Measurements from ENCODE around the gene UNK.

GRCh38 chr17:75836605-75837004, 52.0 kb downstream of the UNK start:
- no peak for TF ChIP-seq KDM5A (IDR thresholded peaks at IDR 0.05)
- TF ChIP-seq ZC3H11A (IDR thresholded peaks at IDR 0.05) = no peak
- no peak for TF ChIP-seq EP300 (IDR thresholded peaks at IDR 0.05)
- TF ChIP-seq, protein P1, sequence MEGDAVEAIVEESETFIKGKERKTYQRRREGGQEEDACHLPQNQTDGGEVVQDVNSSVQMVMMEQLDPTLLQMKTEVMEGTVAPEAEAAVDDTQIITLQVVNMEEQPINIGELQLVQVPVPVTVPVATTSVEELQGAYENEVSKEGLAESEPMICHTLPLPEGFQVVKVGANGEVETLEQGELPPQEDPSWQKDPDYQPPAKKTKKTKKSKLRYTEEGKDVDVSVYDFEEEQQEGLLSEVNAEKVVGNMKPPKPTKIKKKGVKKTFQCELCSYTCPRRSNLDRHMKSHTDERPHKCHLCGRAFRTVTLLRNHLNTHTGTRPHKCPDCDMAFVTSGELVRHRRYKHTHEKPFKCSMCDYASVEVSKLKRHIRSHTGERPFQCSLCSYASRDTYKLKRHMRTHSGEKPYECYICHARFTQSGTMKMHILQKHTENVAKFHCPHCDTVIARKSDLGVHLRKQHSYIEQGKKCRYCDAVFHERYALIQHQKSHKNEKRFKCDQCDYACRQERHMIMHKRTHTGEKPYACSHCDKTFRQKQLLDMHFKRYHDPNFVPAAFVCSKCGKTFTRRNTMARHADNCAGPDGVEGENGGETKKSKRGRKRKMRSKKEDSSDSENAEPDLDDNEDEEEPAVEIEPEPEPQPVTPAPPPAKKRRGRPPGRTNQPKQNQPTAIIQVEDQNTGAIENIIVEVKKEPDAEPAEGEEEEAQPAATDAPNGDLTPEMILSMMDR (IDR thresholded peaks at IDR 0.05) = no peak
- no peak for TF ChIP-seq PHF8 (IDR thresholded peaks at IDR 0.05; ENCODE audit: borderline replicate concordance, low read depth)
- no peak for TF ChIP-seq MAFK (IDR thresholded peaks at IDR 0.05; ENCODE audit: partially characterized antibody)
- TF ChIP-seq, protein P2, sequence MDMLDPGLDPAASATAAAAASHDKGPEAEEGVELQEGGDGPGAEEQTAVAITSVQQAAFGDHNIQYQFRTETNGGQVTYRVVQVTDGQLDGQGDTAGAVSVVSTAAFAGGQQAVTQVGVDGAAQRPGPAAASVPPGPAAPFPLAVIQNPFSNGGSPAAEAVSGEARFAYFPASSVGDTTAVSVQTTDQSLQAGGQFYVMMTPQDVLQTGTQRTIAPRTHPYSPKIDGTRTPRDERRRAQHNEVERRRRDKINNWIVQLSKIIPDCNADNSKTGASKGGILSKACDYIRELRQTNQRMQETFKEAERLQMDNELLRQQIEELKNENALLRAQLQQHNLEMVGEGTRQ (IDR thresholded peaks at IDR 0.05) = no peak
- TF ChIP-seq JUNB (IDR thresholded peaks at IDR 0.05) = no peak
- no peak for TF ChIP-seq POLR2A (IDR thresholded peaks at IDR 0.05; ENCODE audit: low read length)
- no peak for TF ChIP-seq RAD21 (conservative IDR thresholded peaks at IDR 0.05 in 1 of 2, IDR thresholded peaks at IDR 0.05 in 1 of 2)
